CD4-positive, alpha-beta T cell treated with Interleukin-17A for 4 hours (primary cell): Measurements from ENCODE around the gene FNBP1.
A peak's percentile ranks its signal among the peaks of the same experiment; 100 is the strongest.

Experiments
- DNase-seq: peaks from one replicate; pipeline ENCODE4 v3.0.0-alpha.2; 2020; ENCODE audit warnings: mixed read lengths

The FNBP1 gene

DNA sequence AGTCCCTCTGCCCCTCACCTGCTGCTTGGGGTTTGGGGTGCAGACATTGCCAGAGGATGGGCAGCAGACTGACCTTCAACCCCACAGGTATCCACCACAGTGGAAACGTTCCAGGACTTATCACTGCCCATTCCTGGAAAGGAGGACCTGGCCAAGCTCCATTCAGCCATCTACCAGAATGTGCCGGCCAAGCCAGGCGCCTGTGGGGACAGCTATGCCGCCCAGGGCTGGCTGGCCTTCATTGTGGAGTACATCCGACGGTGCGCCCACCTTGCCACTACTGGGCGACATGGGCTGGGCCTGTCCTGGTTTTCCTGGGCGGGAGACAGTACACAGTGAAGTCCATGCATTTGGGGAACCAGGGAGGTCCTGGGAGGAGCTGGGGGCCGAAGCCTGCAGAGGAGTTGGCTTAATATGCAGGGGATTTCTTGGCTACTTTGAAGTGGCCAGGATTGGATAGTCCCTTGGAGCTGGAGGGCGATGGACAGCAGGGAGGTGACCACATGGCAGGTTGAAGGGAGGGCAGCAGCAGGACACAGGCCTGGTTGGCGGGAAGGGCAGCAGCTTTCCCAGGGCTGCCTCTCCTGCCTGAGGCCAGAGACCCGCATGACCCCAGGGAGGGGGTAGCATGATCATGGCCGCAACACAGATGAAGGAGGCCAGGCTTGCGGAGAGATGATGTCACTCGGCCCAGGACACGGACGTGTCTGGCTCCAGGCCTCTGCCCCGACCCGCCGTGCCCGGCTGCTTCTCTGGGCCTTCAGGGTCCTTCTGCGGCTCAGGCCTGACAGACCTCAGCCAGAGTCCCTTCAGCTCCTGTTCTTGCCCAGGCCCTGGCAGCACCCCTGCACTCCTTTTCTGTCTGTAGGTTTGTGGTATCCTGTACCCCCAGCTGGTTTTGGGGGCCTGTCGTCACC, 173.1 kb downstream of the FNBP1 start:
- no peak for DNase-seq

DNA sequence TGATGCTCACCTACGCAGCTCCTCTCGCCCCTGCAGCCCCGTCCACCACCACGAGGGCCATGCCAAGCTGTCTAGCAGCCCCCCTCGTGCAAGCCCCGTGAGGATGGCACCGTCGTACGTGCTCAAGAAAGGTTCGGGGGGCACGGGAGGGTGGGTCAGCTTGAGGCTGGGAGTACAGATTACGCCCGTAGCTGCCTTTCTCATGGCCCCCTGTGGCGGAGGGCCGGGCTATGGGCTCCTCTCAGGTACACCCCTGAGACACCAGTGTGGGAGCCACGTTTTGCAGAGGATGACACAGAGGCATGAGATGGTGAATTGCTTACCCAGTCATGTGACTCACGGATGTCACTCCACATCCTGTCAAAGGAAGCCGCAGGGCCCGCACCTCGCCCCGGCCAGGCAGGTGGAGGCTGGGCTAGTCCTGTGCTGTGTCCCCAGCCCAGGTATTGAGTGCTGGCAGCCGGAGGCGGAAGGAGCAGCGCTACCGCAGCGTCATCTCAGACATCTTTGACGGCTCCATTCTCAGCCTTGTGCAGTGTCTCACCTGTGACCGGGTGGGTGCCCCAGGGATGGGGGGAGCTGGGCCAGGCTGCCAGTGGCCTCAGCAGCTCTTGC, 174.0 kb downstream of the FNBP1 start:
- DNase-seq, result peak; percentile 94

GRCh38 chr9:129868023-129868871, 174.7 kb downstream of the FNBP1 start:
- no peak for DNase-seq

DNA sequence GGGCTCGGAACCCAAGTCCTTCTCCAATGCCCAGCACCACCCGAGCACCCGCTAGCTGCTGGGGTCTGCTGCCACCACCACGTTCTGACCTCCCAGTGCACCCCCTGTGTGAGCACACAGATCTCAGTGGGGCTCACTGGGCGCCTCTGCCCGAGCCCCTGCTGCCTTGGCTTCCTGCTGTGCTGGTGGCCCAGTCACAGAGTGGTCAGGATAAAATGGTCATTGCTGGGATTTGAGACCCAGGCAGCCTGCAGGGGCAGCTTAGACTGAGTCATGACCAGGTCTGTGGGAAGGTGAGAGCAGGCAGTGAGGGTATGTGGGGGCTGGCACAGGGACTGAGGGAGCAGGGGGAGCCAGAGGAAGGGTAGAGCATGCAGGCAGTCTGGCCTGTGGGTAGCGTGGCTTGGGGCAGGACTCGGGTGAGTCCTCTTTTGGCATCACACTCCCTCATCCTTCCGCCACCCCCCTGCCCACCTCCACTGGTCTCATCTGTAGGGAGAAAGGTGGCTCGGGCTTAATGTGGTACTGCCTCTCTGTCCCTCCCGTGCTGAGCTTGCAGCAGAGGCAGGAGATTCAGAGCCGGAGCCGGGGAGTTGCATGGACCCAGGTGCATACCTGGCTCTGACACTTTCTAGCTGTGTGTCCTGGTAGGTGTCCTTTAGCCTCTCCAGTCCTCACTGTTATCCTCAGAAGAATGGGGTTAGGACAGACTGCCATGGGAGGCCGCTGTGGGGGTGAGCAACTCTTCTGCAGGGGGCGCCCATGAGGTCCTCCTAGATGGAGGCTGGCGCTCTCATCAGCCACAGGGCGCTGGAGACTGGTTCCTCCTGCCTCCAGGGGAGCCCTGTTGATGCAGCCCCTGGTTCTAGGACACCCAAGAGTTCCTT, 175.6 kb downstream of the FNBP1 start:
- peak; percentile 33 for DNase-seq

DNA sequence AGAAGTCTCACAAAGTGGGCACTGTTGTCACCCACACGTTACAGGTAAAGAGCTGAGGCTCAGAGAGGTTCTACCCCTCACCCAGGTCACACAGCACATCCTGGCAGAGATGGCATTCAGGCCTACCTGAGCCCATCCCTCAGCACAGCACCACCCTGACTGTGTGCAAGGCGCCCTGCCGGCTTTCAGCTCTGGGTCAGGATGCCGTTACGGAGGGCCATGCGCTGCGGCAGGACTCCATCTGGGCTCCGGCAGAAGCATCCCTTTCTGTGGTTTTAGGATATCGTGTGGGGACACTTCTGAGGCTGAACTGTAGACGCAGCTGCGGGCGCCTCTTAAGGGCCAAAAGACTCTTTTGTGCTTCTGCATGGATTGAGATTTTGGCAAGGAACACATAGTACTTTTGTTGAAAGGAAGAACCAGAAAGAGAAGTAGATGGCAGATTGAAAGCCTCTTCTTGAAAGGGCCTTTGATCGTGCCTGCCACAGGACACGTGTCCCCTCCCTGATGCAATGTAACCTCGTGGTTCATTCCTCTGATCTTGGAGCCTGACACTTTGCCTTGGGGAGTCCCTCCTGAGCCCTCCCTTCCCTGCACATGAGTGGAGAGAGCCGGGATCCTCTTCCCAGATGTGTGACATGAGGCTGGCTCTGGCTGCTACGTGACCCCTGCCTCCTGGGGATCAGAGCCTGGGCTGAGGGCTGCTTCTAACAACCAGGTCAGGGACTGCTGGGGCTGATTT, 176.4 kb downstream of the FNBP1 start:
- DNase-seq, result peak; percentile 71

GRCh38 chr9:129865668-129866320, 177.2 kb downstream of the FNBP1 start:
- DNase-seq, result no peak

- no peak for DNase-seq
Observed at GRCh38 chr9:129864991-129865647, 177.9 kb downstream of the FNBP1 start.

DNA sequence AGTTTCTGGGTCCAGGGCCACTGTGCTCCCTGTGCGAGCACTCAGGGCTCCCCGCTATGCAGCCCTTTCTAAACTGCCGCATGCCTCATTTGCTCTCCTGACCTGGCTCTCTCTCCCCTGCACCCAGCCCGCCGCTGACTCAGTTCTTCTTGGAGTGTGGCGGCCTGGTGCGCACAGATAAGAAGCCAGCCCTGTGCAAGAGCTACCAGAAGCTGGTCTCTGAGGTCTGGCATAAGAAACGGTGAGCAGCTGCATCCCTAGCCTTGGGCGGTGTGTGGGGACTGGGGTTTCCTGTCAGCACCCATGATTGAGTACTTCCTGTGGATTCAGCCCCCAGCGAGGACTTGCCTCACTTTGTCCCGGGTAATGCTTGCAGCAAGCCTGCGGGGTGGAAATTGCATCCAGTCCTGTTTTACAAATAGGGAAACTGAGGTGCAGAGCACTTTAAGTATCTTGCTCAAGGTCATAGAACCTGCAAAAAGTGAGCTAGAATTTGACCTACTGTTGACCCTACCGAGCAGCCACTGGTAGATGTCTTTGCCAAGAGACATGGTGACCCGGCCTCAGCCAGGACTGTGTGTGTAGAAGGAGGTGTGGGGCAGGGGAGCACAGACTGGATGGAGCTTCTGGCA, 179.8 kb downstream of the FNBP1 start:
- DNase-seq, result peak; percentile 84

DNA sequence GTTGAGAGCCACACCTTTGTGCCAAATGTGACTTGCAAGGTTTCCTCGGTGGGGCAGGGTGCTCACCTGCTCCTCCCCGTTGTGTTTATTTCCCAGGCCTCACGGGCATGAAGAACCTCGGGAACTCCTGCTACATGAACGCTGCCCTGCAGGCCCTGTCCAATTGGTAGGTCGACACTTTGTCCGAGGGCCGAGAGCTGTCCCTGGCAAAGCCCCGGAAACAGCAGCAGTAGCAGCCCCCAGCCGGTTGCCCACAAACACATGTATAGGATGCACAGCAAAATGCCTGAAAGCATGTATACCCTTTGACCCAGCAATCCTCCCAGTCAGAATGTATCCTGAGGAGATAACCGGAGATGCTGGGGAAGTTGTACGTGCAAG, 181.6 kb downstream of the FNBP1 start:
- no peak for DNase-seq

GRCh38 chr9:129860653-129861446, 182.1 kb downstream of the FNBP1 start:
- DNase-seq, result no peak

DNA sequence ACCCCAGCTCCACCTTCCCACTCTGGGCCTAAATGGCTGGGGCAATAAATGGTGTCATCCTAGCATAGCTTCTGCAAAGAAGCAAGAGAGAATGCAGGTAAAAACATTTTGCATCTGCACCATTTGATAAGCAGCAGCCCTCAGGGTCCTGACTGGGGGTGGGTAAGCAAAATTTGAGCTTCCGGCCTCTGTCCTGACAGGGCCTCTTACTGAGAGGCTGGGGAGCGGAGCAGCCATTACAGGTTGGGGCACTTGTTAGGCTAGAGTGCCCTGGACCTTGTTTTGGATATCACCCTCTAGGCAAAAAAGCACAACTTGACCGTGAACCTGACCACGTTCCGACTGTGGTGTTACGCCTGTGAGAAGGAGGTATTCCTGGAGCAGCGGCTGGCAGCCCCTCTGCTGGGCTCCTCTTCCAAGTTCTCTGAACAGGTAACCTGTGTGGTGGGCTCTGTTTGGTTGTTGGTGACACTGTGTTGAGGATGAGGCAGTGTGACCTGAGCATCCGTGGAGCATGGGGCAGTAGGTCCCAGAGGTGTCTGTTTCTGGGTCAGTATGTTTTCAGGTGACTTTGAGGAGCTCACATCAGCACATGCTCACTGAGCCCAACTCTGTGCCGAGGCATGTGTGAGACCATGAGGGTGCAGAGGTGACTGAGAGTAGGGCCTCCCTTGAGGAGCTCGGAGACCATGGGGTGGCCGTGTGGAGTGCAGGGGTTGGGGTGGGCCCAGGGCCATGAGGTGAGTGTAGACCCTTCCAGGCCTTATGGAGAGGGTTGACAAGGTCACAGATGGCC, 184.6 kb downstream of the FNBP1 start:
- DNase-seq, result no peak

GRCh38 chr9:129857207-129857606, 185.8 kb downstream of the FNBP1 start:
- no peak for DNase-seq

DNA sequence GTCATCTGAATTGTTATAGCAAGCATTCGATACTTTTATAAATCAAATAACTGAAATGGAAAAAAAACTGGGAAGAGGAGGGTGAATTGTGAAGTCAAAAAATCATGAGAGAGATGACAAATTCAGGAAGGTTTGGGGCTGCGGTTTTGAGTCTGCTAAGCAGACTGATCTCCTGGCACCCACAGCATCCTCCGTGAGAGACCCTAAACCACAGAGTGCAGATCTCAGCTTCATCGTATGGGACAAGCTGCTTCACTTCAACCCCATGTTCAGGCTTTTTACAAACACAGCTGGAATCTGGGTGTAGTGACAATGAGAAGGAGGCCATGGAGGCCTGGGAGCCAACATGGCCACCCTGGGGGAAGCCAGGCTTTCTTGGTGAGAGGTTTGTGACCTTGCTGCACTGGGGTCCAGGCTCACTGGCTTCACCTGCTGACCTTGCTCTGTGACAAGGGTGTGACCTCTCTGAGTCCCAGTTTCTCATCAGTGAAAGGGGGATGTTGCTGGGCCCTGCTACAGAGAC, 188.3 kb downstream of the FNBP1 start:
- peak; percentile 63 for DNase-seq

GRCh38 chr9:129853614-129854013, 189.4 kb downstream of the FNBP1 start:
- no peak for DNase-seq

DNA sequence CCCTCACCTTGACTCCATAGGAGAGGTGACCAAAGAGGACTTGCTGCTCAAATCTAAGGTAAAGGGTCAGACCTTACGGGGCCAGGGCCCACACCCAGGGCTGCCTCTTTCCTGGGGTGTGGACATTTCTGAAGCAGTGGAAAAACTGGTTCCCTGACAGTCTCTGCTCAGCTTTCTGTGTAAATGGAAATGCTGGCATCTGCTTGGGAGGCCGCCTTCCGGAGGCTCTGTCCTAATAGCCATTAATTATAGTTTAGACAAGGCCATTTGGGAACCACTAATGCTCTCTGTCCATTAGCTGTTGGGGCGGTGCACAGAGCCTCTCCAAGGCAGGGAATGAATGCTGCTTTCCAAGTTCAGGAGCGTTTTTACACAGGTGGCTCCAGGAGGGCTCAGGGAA, 190.4 kb downstream of the FNBP1 start:
- DNase-seq, result no peak

GRCh38 chr9:129851821-129852220, 191.2 kb downstream of the FNBP1 start:
- no peak for DNase-seq

GRCh38 chr9:129850821-129851550, 192.0 kb downstream of the FNBP1 start:
- no peak for DNase-seq
